Measurements from ENCODE around the gene ELOVL6.

DNA sequence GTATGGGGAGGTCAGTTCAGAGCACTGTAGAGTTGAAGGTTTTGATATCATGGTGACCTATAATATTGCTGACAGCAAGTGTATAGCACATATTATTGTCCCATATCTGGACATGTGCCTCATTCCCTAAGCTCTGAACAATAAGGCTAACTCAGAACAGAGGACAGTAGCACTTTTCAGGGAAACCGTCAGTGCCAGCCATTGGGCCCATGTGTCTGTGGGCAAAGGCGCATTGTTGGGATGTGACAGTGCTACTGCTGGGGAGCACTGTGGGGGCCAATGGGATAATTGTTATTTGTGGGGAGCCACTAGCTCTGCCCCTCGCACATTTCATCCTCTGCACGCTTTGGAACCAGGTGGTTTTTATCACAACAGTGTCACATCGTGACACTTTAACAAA is 136.2 kb downstream of the ELOVL6 start:
- TF ChIP-seq, protein P1, sequence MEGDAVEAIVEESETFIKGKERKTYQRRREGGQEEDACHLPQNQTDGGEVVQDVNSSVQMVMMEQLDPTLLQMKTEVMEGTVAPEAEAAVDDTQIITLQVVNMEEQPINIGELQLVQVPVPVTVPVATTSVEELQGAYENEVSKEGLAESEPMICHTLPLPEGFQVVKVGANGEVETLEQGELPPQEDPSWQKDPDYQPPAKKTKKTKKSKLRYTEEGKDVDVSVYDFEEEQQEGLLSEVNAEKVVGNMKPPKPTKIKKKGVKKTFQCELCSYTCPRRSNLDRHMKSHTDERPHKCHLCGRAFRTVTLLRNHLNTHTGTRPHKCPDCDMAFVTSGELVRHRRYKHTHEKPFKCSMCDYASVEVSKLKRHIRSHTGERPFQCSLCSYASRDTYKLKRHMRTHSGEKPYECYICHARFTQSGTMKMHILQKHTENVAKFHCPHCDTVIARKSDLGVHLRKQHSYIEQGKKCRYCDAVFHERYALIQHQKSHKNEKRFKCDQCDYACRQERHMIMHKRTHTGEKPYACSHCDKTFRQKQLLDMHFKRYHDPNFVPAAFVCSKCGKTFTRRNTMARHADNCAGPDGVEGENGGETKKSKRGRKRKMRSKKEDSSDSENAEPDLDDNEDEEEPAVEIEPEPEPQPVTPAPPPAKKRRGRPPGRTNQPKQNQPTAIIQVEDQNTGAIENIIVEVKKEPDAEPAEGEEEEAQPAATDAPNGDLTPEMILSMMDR (conservative IDR thresholded peaks at IDR 0.05; ENCODE audit: low read depth, low read length) = no peak
- TF ChIP-seq EZH2 (IDR thresholded peaks at IDR 0.05; ENCODE audit: low read length, unreplicated experiment) = no peak
